Caco-2 (cell line): ENCODE results near the gene IFT74. TPM values are rescaled to one million over a fixed set of nuclear protein-coding genes. Genes with fewer than 3 reads are reported as not detected.

Source experiments
- BruUV-seq: library from RNA; stranded (reverse); fragments of 400-500 nt; replicated peaks from 2 replicates; lab custom pipeline; 2021; lab: Mats Ljungman, UMichigan
- CTCF ChIA-PET: fragments of 300-600 bp; sonication (Branson Sonifier 250); formaldehyde crosslinking; loops from one replicate; lab custom pipeline; 2022; ENCODE audit warnings: antibody characterized with exemption; lab: Charles Lee
- POLR2A ChIA-PET: fragments of 300-600 bp; sonication (Branson Sonifier 250); formaldehyde crosslinking; loops from one replicate; lab custom pipeline; 2022; ENCODE audit warnings: antibody characterized with exemption; lab: Charles Lee
- DNase-seq, 2 experiments: peaks; one replicate each; pipeline versions ENCODE4 v3.0.0 to v3.0.0-alpha.2; 2020 to 2022
- H3K27me3 ChIP-seq: replicated peaks from 2 replicates; pipeline ENCODE4 v1.6.0; 2011; ENCODE audit warnings: low read length; ENCODE audit not compliant: control insufficient read depth, insufficient read depth
- H3K36me3 ChIP-seq: 2 replicates; pipeline ENCODE4 v1.5.1; 2011; ENCODE audit warnings: low read length; ENCODE audit not compliant: control insufficient read depth, insufficient read depth
- H3K4me1 ChIP-seq: fragments of 250-450 bp; sonication (Bioruptor Pico); 2 replicates; pipeline ENCODE4 v1.5.1; 2020; ENCODE audit warnings: mild to moderate bottlenecking
- H3K4me3 ChIP-seq: 2 replicates; pipeline ENCODE4 v1.5.1; 2011; ENCODE audit warnings: low read depth, mild to moderate bottlenecking, control low read depth, low read length
- H3K9me3 ChIP-seq: fragments of 250-450 bp; sonication (Bioruptor Pico); 2 replicates; pipeline ENCODE4 v1.5.1; 2020; ENCODE audit warnings: mild to moderate bottlenecking, moderate library complexity
- H3K27ac Mint-ChIP-seq: one replicate; pipeline ENCODE4 v1.8.0; 2022; ENCODE audit warnings: mixed read lengths; ENCODE audit not compliant: unreplicated experiment
- H3K27me3 Mint-ChIP-seq: one replicate; pipeline ENCODE4 v1.8.0; 2022; ENCODE audit warnings: mixed read lengths; ENCODE audit not compliant: insufficient read depth, unreplicated experiment
- H3K36me3 Mint-ChIP-seq: one replicate; pipeline ENCODE4 v1.8.0; 2022; ENCODE audit warnings: mild to moderate bottlenecking, mixed read lengths; ENCODE audit not compliant: insufficient read depth, unreplicated experiment
- H3K4me1 Mint-ChIP-seq: one replicate; pipeline ENCODE4 v1.8.0; 2022; ENCODE audit warnings: low read depth, mixed read lengths; ENCODE audit not compliant: unreplicated experiment
- H3K4me3 Mint-ChIP-seq: one replicate; pipeline ENCODE4 v1.8.0; 2022; ENCODE audit warnings: mild to moderate bottlenecking, moderate library complexity, mixed read lengths; ENCODE audit not compliant: unreplicated experiment
- H3K9me3 Mint-ChIP-seq: one replicate; pipeline ENCODE4 v1.8.0; 2022; ENCODE audit warnings: mixed read lengths; ENCODE audit not compliant: unreplicated experiment
- intact Hi-C: fragments of 100-400 bp; cut with micrococcal nuclease; formaldehyde crosslinking; loops from one replicate; pipeline ENCODE4 v1.10.0; 2022; ENCODE audit not compliant: unreplicated experiment
- total RNA-seq: library from RNA; stranded (reverse); gene quantifications from 2 replicates; pipeline ENCODE4 v1.2.3, GENCODE V29; 2022
- TF ChIP-seq, protein P1 (sequence below), 2 experiments: fragments of 200-600 bp in 1 of 2; IDR thresholded peaks; 1 replicate in 1 of 2; 2 replicates in 1 of 2; pipeline versions ENCODE4 v1.5.1 to v1.8.0; 2011 to 2022; ENCODE audit warnings: antibody characterized with exemption in 1 of 2, control low read depth in 1 of 2, inconsistent platforms in 1 of 2, low read depth in 1 of 2, low read length in 1 of 2, mild to moderate bottlenecking in 1 of 2, moderate library complexity in 1 of 2; ENCODE audit not compliant: insufficient read depth in 1 of 2, severe bottlenecking in 1 of 2, unreplicated experiment in 1 of 2

Gene IFT74
- total RNA-seq, 1 experiment from 2014 or later, result 3.7 TPM

DNA sequence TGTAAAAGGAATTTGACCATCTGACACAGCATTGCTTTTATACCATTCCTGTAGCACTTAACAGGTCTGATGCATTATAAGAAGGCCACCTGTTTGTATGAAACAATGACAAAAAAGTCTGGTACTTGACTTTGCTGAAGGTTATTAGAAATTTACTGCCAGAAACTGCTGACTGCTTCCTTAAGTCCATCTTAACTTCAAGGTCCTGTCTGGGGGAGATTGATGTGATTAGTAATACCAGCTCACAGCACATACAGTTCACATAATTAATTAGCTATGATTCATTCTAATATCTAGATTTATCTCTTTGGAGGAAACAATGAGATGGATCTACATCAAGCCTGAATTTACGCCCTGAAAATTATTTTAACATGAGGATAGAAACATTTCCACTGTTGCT, 103.2 kb downstream of the IFT74 start:
- no peaks in the 10 kb centered on the region for H3K27me3 Mint-ChIP-seq
- H3K4me3 Mint-ChIP-seq, result no peak overlapping the region
- intact Hi-C loops, result no loop called here
- H3K4me3 ChIP-seq, result no peak overlapping the region
- TF ChIP-seq, protein P1, sequence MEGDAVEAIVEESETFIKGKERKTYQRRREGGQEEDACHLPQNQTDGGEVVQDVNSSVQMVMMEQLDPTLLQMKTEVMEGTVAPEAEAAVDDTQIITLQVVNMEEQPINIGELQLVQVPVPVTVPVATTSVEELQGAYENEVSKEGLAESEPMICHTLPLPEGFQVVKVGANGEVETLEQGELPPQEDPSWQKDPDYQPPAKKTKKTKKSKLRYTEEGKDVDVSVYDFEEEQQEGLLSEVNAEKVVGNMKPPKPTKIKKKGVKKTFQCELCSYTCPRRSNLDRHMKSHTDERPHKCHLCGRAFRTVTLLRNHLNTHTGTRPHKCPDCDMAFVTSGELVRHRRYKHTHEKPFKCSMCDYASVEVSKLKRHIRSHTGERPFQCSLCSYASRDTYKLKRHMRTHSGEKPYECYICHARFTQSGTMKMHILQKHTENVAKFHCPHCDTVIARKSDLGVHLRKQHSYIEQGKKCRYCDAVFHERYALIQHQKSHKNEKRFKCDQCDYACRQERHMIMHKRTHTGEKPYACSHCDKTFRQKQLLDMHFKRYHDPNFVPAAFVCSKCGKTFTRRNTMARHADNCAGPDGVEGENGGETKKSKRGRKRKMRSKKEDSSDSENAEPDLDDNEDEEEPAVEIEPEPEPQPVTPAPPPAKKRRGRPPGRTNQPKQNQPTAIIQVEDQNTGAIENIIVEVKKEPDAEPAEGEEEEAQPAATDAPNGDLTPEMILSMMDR (IDR thresholded peaks at IDR 0.05; ENCODE audit: insufficient read depth in 1 of 2, low read depth in 1 of 2, low read length in 1 of 2, severe bottlenecking in 1 of 2, unreplicated experiment in 1 of 2), result no peak
- DNase-seq, result no peak
- no peaks in the 10 kb centered on the region for H3K4me1 ChIP-seq
- H3K9me3 ChIP-seq, result no peaks in the 10 kb centered on the region
- H3K27ac Mint-ChIP-seq, result no peak overlapping the region
- CTCF ChIA-PET, result no interaction called here
- BruUV-seq, result no TSS peak
- no peaks in the 10 kb centered on the region for H3K36me3 ChIP-seq
- no peaks in the 10 kb centered on the region for H3K9me3 Mint-ChIP-seq
- no peaks in the 10 kb centered on the region for H3K4me1 Mint-ChIP-seq
- no peaks in the 10 kb centered on the region for H3K36me3 Mint-ChIP-seq
- no peaks in the 10 kb centered on the region for H3K27me3 ChIP-seq
- POLR2A ChIA-PET, result no interaction called here

DNA sequence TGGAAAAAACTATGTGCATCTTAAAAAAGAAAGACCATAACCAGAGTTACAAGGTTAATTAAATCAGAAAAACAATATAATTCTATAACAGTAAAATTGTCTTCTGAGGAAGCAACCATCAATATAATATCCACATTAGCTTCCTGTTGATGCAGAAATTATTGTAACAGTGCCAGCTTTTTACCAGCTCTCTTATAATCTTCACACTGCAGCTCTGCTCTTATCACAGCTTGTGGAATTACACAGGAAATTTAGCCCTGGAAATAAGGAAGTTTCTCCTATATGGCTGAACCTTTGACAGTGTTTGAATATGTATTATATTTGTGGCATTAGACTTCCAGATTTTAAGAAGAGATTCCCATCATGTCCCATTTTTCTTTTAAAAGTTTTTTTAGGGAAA, 103.7 kb downstream of the IFT74 start:
- BruUV-seq, result no TSS peak
- H3K4me1 Mint-ChIP-seq, result no peaks in the 10 kb centered on the region
- CTCF ChIA-PET, result no interaction called here
- no peaks in the 10 kb centered on the region for H3K27me3 ChIP-seq
- H3K4me3 ChIP-seq, result no peak overlapping the region
- H3K9me3 ChIP-seq, result no peaks in the 10 kb centered on the region
- TF ChIP-seq, protein P1 (IDR thresholded peaks at IDR 0.05; ENCODE audit: insufficient read depth in 1 of 2, low read depth in 1 of 2, low read length in 1 of 2, severe bottlenecking in 1 of 2, unreplicated experiment in 1 of 2), result no peak
- H3K4me1 ChIP-seq, result no peaks in the 10 kb centered on the region
- H3K9me3 Mint-ChIP-seq, result no peaks in the 10 kb centered on the region
- H3K36me3 ChIP-seq, result no peaks in the 10 kb centered on the region
- no peak for DNase-seq
- POLR2A ChIA-PET, result no interaction called here
- intact Hi-C loops, result no loop called here
- H3K27ac Mint-ChIP-seq, result no peak overlapping the region
- H3K36me3 Mint-ChIP-seq, result no peaks in the 10 kb centered on the region
- no peak overlapping the region for H3K4me3 Mint-ChIP-seq
- no peaks in the 10 kb centered on the region for H3K27me3 Mint-ChIP-seq

DNA sequence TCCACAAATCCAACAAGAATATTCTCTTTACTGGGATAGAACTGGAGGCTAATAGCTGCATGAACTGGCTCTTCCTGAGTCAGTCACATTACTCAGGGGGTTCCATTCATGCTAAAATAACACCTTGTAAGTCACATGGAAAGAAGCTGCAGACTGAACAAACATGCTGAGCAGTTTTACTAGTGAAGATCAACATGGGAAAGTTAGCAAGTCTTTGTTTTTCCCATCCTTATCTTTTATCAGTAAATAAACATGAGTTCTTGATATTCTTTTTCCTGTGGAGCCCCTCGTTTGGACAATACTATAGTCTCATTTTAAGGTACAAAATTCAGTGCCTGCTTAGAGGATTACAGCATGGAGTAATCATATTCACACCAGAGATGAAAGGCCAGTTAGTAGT, 109.1 kb downstream of the IFT74 start:
- CTCF ChIA-PET, result no interaction called here
- no peaks in the 10 kb centered on the region for H3K36me3 ChIP-seq
- H3K36me3 Mint-ChIP-seq, result no peaks in the 10 kb centered on the region
- no peaks in the 10 kb centered on the region for H3K9me3 Mint-ChIP-seq
- no peak overlapping the region for H3K27ac Mint-ChIP-seq
- H3K4me1 Mint-ChIP-seq, result no peaks in the 10 kb centered on the region
- no peak overlapping the region for H3K4me3 Mint-ChIP-seq
- H3K4me1 ChIP-seq, result no peaks in the 10 kb centered on the region
- H3K27me3 Mint-ChIP-seq, result no peaks in the 10 kb centered on the region
- H3K27me3 ChIP-seq, result no peaks in the 10 kb centered on the region
- BruUV-seq, result no TSS peak
- DNase-seq, result no peak
- POLR2A ChIA-PET, result no interaction called here
- TF ChIP-seq, protein P1 (IDR thresholded peaks at IDR 0.05; ENCODE audit: insufficient read depth in 1 of 2, low read depth in 1 of 2, low read length in 1 of 2, severe bottlenecking in 1 of 2, unreplicated experiment in 1 of 2), result no peak
- H3K9me3 ChIP-seq, result no peaks in the 10 kb centered on the region
- intact Hi-C loops, result no loop called here
- H3K4me3 ChIP-seq, result no peak overlapping the region
